Measurements from ENCODE around the gene DMAC2L.

DNA sequence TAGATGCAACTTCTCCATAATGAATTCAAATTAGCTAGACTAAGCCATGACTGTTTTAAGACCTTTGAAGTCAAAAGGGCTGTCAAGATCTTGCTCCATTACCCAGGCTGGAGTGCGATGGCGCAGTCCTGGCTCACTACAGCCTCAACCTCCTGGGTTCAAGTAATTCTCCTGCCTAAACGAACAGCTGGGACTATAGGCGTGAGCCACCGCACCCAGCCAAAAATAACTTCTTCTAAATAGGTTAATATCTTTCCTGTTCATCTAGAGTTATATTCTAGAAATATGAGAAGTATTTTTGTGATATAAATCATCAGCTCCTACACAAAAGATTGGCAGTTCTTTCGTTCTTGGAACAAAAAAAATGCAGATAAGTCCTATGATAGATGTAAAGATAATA, 41.2 kb upstream of the DMAC2L start:
- TF ChIP-seq, protein P1, sequence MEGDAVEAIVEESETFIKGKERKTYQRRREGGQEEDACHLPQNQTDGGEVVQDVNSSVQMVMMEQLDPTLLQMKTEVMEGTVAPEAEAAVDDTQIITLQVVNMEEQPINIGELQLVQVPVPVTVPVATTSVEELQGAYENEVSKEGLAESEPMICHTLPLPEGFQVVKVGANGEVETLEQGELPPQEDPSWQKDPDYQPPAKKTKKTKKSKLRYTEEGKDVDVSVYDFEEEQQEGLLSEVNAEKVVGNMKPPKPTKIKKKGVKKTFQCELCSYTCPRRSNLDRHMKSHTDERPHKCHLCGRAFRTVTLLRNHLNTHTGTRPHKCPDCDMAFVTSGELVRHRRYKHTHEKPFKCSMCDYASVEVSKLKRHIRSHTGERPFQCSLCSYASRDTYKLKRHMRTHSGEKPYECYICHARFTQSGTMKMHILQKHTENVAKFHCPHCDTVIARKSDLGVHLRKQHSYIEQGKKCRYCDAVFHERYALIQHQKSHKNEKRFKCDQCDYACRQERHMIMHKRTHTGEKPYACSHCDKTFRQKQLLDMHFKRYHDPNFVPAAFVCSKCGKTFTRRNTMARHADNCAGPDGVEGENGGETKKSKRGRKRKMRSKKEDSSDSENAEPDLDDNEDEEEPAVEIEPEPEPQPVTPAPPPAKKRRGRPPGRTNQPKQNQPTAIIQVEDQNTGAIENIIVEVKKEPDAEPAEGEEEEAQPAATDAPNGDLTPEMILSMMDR (IDR thresholded peaks at IDR 0.05; ENCODE audit: insufficient read depth, low read depth, low read length): no peak
- no peak for TF ChIP-seq EZH2 (IDR thresholded peaks at IDR 0.05; ENCODE audit: insufficient read depth, low read length)
